HEK293T (cell line): ENCODE data around the gene PAK5.

Experiments used
- ARNT ChIP-seq: fragments of 450-650 bp; IDR thresholded peaks from 2 replicates; pipeline ENCODE4 v1.6.1; 2017; ENCODE audit warnings: mild to moderate bottlenecking
- BHLHE40 ChIP-seq: fragments of 450-650 bp; IDR thresholded peaks from 2 replicates; pipeline ENCODE4 v1.6.1; 2016; ENCODE audit warnings: mild to moderate bottlenecking, moderate library complexity, borderline replicate concordance
- ELF4 ChIP-seq: fragments of 450-650 bp; IDR thresholded peaks from 2 replicates; pipeline ENCODE4 v1.6.1; 2017; ENCODE audit warnings: antibody characterized with exemption
- HDGF ChIP-seq: fragments of 450-650 bp; IDR thresholded peaks from 2 replicates; pipeline ENCODE4 v1.6.1; 2017; ENCODE audit warnings: antibody characterized with exemption, borderline replicate concordance

DNA sequence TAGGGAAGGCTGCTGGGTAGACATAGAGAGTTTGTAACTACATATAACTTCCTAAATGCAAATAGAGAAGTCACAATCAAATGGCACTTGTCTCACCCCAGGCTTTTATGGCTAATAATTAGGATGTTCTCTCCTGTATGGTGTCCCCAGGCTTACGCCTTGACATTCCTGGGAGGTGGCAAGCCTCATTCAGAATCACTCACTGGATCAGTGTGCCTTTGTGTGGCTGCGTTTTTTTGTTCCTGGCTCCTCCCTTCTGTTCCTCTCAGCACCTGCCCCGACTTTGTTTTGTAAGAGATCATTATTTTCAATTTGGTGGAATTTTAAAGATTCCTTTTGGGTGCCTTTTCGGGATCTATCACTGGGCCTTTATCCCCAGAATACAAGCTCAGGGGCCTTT, 318.8 kb downstream of the PAK5 start:
- TF ChIP-seq ARNT (no peak), BHLHE40 (no peak), HDGF (no peak), ELF4 (no peak)
